GM18517 (cell line): ENCODE measurements around the gene SPRY2.

Experiments
- ATAC-seq: cut with Tn5 transposase; IDR thresholded peaks from one replicate; pipeline ENCODE4 v1.9.1; 2021; ENCODE audit warnings: mild to moderate bottlenecking, moderate library complexity; ENCODE audit not compliant: unreplicated experiment

SPRY2 gene

DNA sequence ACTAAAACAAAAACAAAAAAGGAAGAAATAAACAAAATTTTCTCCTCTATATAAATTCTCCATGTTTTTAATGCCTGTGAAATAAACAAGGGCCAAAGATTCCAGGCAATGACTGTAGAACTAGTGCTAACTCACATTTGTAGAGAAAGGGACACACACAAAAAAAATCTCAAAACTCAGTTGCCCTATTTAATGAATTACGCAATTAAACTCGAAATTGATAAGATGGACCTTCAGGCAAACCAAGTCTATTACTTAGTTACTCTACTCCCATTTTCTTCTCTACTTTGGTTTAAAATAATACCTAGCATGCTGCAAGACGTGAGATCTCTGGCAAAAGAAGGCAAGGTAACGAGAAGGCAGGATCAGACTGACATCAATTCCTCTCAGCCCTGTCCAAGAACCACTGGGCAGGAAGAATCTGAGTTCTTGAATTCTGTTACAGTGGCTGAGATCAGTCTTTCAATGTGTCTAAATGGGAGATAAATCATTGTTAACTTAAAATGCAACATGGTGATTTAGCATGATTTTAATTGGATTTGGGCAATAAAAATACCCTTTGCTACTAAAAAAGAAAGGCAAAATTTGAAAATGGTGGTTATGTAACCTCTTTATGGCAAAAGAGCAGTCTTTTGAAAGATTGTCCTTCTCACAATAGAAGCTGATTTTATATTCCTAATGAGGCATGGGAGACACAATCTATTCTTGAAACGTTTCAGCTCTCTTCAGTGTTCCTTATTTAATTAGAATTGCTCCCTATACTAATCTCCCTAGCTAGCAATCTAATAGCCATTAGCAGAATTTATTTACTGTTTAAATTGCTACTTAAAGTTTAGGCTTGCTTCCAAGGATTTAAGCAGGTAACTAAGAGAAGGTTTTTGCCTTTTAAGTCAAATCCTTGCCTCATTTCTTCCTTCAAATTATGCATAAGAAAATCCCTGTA is 25.9 kb downstream of the SPRY2 start:
- ATAC-seq = no peak

GRCh38 chr13:80313668-80314256 is 27.2 kb downstream of the SPRY2 start:
- no peak for ATAC-seq

GRCh38 chr13:80312967-80313366 is 28.0 kb downstream of the SPRY2 start:
- ATAC-seq = no peak

DNA sequence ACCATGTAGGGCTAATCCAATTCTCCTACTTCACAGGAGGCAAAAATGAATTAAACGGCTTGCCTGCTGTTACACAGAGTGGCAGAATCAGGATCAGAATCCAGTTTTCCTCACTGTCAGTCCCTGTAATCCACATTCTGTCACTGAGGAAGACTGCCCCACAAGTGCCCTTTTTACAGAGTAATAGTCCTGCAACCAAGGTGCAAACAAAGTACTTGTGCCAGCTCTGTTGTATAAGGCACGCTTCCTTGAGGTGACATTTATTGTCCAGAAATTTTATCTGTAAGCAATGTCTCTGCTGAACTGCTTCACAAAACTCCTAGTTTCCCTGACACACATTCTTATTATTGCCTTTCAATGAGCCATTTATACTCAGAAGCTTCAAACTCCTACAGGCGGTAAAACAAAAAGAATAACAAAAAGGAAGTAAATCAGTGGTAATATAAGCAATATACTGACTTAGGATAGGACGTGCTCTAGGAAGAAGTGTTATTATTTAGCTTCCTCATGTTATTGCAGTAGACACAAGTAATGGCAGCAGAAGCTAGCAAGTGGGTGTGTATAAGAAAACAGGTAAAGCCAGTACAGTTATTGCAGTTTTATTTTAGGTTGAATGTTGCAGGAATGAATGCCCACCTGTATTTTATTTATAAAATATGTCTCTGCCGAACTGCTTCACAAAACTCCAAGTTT is 28.8 kb downstream of the SPRY2 start:
- ATAC-seq = no peak

- no peak for ATAC-seq
Observed at GRCh38 chr13:80309926-80310325, 31.0 kb downstream of the SPRY2 start.

GRCh38 chr13:80307401-80307987 is 33.4 kb downstream of the SPRY2 start:
- ATAC-seq = no peak

GRCh38 chr13:80306337-80306972 is 34.5 kb downstream of the SPRY2 start:
- no peak for ATAC-seq

GRCh38 chr13:80305737-80306136 is 35.2 kb downstream of the SPRY2 start:
- no peak for ATAC-seq

GRCh38 chr13:80303225-80303811 is 37.6 kb downstream of the SPRY2 start:
- ATAC-seq = no peak

DNA sequence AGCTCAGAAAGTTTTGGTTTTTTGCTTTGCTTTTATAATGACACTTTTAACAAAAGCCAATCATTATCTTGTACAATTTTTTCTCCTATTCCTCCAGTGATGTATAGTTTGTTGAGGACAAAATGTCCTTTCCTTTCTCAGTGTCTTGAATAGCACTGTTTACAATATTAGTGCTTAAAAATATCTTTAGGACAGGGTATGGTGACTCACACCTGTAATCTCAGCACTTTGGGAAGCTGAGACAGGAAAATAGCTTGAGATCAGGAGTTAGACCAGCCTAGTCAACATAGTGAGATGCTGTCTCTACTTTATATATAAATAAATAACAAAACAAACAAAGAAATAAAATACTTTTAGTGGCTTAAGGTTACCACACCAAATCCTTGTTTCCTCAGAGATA is 41.9 kb downstream of the SPRY2 start:
- no peak for ATAC-seq

DNA sequence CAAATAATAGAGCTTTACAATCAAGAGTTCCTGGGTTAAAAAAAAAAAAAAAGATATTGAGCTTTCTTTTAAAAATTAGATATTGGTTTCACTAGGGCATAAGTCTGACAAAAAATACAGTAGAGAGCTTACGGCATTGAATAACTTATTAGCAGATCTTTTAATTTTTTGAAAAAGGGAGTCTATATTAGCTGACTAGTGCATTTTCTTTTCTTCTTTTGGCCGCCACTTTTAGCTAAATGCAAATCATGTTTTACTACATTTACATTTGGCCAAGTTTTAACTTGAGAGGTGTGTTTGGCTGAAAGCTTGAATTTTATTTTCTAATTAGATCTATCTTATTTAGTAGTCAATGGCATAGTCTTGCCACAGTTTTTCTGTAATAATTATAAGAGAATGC is 43.4 kb downstream of the SPRY2 start:
- ATAC-seq = no peak

DNA sequence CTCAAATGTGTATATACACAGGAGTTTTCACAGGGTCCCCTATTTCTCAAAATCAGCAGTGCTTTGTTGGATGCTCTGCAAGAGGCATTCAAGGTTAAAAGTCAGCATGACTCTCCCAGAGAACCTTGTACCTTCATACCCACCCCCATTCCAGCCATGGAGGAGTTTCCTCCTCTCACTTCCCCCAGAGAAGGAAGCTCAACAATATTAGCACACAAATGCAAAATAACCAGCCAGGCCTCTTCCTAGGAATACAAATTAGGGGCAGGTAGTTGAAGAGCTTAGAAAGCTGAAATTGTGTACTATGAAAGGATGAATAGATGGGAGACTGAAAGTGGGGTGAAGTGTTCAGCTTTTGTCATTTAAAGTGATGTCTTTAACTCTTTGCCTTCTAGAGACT is 43.8 kb downstream of the SPRY2 start:
- no peak for ATAC-seq

DNA sequence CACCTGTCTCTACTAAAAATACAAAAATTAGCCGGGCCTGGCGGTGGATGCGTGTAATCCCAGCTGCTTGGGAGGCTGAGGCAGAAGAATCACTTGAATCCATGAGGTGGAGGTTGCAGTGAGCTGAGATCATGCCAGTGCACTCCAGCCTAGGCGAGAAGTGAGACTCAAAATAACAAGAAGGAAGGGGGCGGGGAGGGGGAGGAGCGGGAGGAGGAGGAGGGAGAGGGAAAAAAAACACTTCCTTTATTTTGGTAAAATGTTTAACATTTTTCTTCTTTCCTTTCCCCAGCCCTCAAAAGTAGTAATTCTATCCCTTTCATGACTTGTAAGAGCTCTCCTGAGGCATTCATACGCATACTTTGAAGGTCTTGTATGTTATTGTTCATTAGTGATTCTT is 44.3 kb downstream of the SPRY2 start:
- no peak for ATAC-seq

DNA sequence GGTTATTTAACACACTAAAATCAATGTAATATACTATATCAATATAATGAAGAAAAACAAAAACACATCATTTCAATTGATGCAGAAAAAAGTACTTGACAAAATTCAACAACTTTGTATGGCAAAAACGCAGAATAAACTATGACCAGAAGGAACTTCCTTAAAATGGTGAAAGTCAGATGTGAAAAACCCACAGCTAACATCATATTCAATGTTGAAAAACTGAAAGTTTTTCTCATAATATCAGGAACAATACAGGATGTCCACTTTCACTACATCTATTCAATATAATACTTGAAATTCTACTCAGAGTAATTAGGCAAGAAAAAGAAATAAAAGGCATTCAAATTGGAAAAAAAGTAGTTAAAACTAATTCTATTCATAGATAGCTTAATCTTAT is 50.3 kb downstream of the SPRY2 start:
- ATAC-seq = no peak
